Myocyte (in vitro differentiated cells): ENCODE data around the gene CFAP92. TPM values are rescaled to one million over a fixed set of nuclear protein-coding genes. Genes with fewer than 3 reads are reported as not detected.
"Not testable (repeated sequence)": the region's sequence is repeated elsewhere in the genome, so short reads cannot be mapped to it uniquely, and the experiment has no call there.

Experiments used
- DNase-seq: peaks from one replicate; pipeline ENCODE4 v3.0.0-alpha.2; 2012; ENCODE audit warnings: low read depth
- total RNA-seq: library from RNA; depleted of rRNA; stranded (reverse); fragments of >200 nt; gene quantifications from 2 replicates; pipeline ENCODE4 v1.2.3, GENCODE V29; 2014

The CFAP92 gene
- total RNA-seq, 1 donor from 2014 or later, result 0.08 TPM

- DNase-seq, result no peak
Observed at GRCh38 chr3:128873244-128874022, 120.4 kb downstream of the CFAP92 start.

- no peak for DNase-seq
Observed at GRCh38 chr3:128872744-128873143, 121.1 kb downstream of the CFAP92 start.

GRCh38 chr3:128872282-128872681, 121.6 kb downstream of the CFAP92 start:
- no peak for DNase-seq

- no peak for DNase-seq
Observed at GRCh38 chr3:128870347-128870746, 123.5 kb downstream of the CFAP92 start.

GRCh38 chr3:128867200-128868125, 126.4 kb downstream of the CFAP92 start:
- DNase-seq, result no peak

- not testable (repeated sequence) for DNase-seq
Observed at GRCh38 chr3:128864849-128865804, 128.7 kb downstream of the CFAP92 start.

- DNase-seq, result no peak
Observed at GRCh38 chr3:128864351-128864811, 129.5 kb downstream of the CFAP92 start.

GRCh38 chr3:128863560-128863959, 130.3 kb downstream of the CFAP92 start:
- DNase-seq, result no peak

- DNase-seq, result no peak
Observed at GRCh38 chr3:128861491-128861890, 132.4 kb downstream of the CFAP92 start.

Other genes with a start within 250 kb of the CFAP92 start
- gene ACAD9, start 114.5 kb downstream of the CFAP92 start, total RNA-seq, result 38.1 and 42.3 TPM in 2 replicates
- gene EFCC1, start 7.2 kb upstream of the CFAP92 start, total RNA-seq, result 1.6 and 4.6 TPM in 2 replicates
- gene GP9, start 66.7 kb upstream of the CFAP92 start, total RNA-seq, result not detected in 2 replicates
- 8.4 and 8.7 TPM in 2 replicates for gene RAB43, start 127.7 kb upstream of the CFAP92 start, total RNA-seq
- 29.9 and 39.4 TPM in 2 replicates for gene ISY1, start 167.0 kb upstream of the CFAP92 start, total RNA-seq
- 398 and 566 TPM in 2 replicates for gene CNBP, start 189.8 kb upstream of the CFAP92 start, total RNA-seq